ENCODE results near the gene ZFP36L2.

Gene ZFP36L2

DNA sequence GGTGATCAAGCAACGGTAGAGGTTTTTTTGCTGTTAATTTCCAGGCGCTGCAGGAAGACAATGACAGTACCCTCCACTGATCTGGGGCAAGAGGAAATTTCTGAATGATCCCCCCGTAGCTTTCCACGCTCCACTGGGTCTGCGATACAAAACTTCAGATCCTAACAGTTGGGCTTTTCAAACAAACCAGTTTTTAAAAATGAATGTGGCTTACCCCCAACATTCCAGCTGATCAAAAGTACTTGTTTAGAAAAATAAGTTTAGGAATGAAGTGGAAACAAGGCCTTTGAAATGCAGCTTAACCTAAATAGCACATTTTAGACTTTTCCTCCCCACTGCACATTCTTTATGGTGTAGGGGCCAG is 5.7 kb downstream of the ZFP36L2 start:
- CTCF ChIA-PET = interaction anchor here (2.4 kb wide), 1 partner anchor 50 kb away, joined by 10 read pairs; no protein-coding TSS in a partner anchor
- TF ChIP-seq BHLHE40 (IDR thresholded peaks at IDR 0.05; ENCODE audit: borderline replicate concordance) (no peak), ZNF384 (IDR thresholded peaks at IDR 0.05) (no peak), ARNT (IDR thresholded peaks at IDR 0.05) (no peak), HDGF (IDR thresholded peaks at IDR 0.05; ENCODE audit: borderline replicate concordance) (no peak), L3MBTL2 (conservative IDR thresholded peaks at IDR 0.05) (no peak), FOXA1 (IDR thresholded peaks at IDR 0.05) (no peak), SP1 (IDR thresholded peaks at IDR 0.05) (no peak), SUZ12 (IDR thresholded peaks at IDR 0.05) (no peak), ELF4 (IDR thresholded peaks at IDR 0.05) (no peak), TARDBP (IDR thresholded peaks at IDR 0.05) (no peak)
- no peak for DNase-seq (ENCODE audit: extremely low spot score)
- POLR2A ChIA-PET = interaction anchor here (1.3 to 1.8 kb wide), 2 partner anchors 29 to 42 kb away, joined by 4 to 6 read pairs; no protein-coding TSS in a partner anchor

GRCh38 chr2:43220229-43220751 is 6.1 kb downstream of the ZFP36L2 start:
- CTCF ChIA-PET = interaction anchor here (2.4 kb wide), 1 partner anchor 50 kb away, joined by 10 read pairs; no protein-coding TSS in a partner anchor

DNA sequence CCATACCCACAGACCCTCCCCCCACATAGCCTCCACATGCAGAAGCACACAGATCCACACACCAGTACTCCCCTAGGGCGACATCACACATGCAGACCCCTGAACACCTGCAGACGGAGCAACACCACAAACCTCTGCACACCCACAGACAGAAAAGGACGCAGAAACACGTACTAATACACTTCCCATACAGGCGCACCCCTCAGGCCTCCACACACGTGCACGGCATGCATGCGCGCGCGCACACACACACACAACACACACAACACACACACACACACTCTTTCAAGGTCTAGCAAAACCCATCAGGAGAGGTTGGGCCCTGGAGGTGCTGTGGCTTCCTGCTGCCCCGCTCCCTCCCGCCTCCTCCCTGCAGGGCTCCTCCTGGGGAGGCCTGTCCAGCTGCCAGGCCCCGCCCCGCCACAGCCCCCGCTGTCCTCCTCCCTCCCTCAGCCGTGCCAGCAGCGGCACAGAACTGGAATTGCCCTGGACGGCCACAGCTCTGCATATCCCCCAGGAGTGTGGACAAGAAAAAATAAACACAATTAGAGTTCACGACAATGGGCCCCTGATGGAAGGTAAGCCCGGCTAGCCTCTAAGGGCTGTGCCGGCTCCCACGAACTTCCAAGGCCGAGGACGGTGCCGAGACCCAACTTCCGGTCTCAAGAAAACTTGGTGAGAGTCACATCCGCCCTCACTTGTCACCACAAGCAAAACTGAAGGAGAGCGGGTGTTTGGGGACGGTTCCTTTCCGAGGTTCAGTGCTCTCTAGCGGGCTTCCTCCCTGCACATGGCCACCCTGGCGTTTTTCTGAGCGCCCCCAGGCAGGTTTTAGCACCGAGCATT is 6.8 kb downstream of the ZFP36L2 start:
- ChIA-PET CTCF (interaction anchor here (1.5 kb wide), 1 partner anchor 50 kb away, joined by 5 read pairs; no protein-coding TSS in a partner anchor), POLR2A (interaction anchor here (1.0 to 1.8 kb wide), 3 partner anchors 9 to 41 kb away, joined by 3 to 4 read pairs (median 4); no protein-coding TSS in a partner anchor)
- peak; percentile 60 for DNase-seq (ENCODE audit: extremely low spot score)
- TF ChIP-seq L3MBTL2 (conservative IDR thresholded peaks at IDR 0.05) (peak; percentile 69), ARNT (IDR thresholded peaks at IDR 0.05) (no peak), BHLHE40 (IDR thresholded peaks at IDR 0.05; ENCODE audit: borderline replicate concordance) (no peak), PKNOX1 (IDR thresholded peaks at IDR 0.05) (no peak), SUZ12 (IDR thresholded peaks at IDR 0.05) (no peak), ELF4 (IDR thresholded peaks at IDR 0.05) (no peak; the same call in 1 of the 2 replicates)

More at GRCh38 chr2:43220229-43220751, 6.1 kb downstream of the ZFP36L2 start:
- no peak for DNase-seq (ENCODE audit: extremely low spot score)
- POLR2A ChIA-PET = interaction anchor here (1.0 to 1.8 kb wide), 3 partner anchors 8 to 42 kb away, joined by 3 to 4 read pairs (median 4); no protein-coding TSS in a partner anchor
- TF ChIP-seq HDGF (IDR thresholded peaks at IDR 0.05; ENCODE audit: borderline replicate concordance) (no peak), ELF4 (IDR thresholded peaks at IDR 0.05) (no peak), CTBP1 (IDR thresholded peaks at IDR 0.05; ENCODE audit: borderline replicate concordance) (no peak), FOXA1 (IDR thresholded peaks at IDR 0.05) (no peak), BHLHE40 (IDR thresholded peaks at IDR 0.05; ENCODE audit: borderline replicate concordance) (no peak), NFRKB (IDR thresholded peaks at IDR 0.05) (no peak), ARNT (IDR thresholded peaks at IDR 0.05) (no peak), ZNF384 (IDR thresholded peaks at IDR 0.05) (no peak), TARDBP (IDR thresholded peaks at IDR 0.05) (no peak), FOXK2 (IDR thresholded peaks at IDR 0.05) (no peak), LEF1 (IDR thresholded peaks at IDR 0.05; ENCODE audit: borderline replicate concordance) (no peak), SUZ12 (IDR thresholded peaks at IDR 0.05) (no peak), L3MBTL2 (conservative IDR thresholded peaks at IDR 0.05) (no peak), FOXM1 (IDR thresholded peaks at IDR 0.05; ENCODE audit: borderline replicate concordance) (no peak), PKNOX1 (IDR thresholded peaks at IDR 0.05) (no peak), SP1 (IDR thresholded peaks at IDR 0.05) (no peak)

GRCh38 chr2:43218702-43219382 is 7.6 kb downstream of the ZFP36L2 start:
- CTCF ChIA-PET = interaction anchor here (1.5 kb wide), 1 partner anchor 49 kb away, joined by 5 read pairs; no protein-coding TSS in a partner anchor
- no peak for DNase-seq (ENCODE audit: extremely low spot score)
- POLR2A ChIA-PET = interaction anchor here (1.0 to 1.3 kb wide), 5 partner anchors 8 to 40 kb away, joined by 3 to 9 read pairs (median 3); partner anchors contain the start of gene ZFP36L2

GRCh38 chr2:43218155-43218701 is 8.2 kb downstream of the ZFP36L2 start:
- TF ChIP-seq FOXK2 (IDR thresholded peaks at IDR 0.05) (no peak), LEF1 (IDR thresholded peaks at IDR 0.05; ENCODE audit: borderline replicate concordance) (no peak), ARNT (IDR thresholded peaks at IDR 0.05) (no peak), FOXA1 (IDR thresholded peaks at IDR 0.05) (no peak), SP1 (IDR thresholded peaks at IDR 0.05) (no peak), TARDBP (IDR thresholded peaks at IDR 0.05) (no peak), FOXM1 (IDR thresholded peaks at IDR 0.05; ENCODE audit: borderline replicate concordance) (no peak), SUZ12 (IDR thresholded peaks at IDR 0.05) (no peak)
- DNase-seq (ENCODE audit: extremely low spot score) = no peak
- ChIA-PET POLR2A (interaction anchor here (1.0 to 1.2 kb wide), 4 partner anchors 9 to 38 kb away, joined by 3 to 9 read pairs (median 4); partner anchors contain the start of gene ZFP36L2), CTCF (interaction anchor here (1.5 kb wide), 1 partner anchor 48 kb away, joined by 5 read pairs; no protein-coding TSS in a partner anchor)

More at GRCh38 chr2:43218702-43219382, 7.6 kb downstream of the ZFP36L2 start:
- TF ChIP-seq PKNOX1 (IDR thresholded peaks at IDR 0.05) = no peak
- TF ChIP-seq CTBP1 (IDR thresholded peaks at IDR 0.05; ENCODE audit: borderline replicate concordance) = peak; percentile 6; the same call in 1 of the 2 replicates
- peak; percentile 77 for TF ChIP-seq TARDBP (IDR thresholded peaks at IDR 0.05)
